HG03354 (cell line): ENCODE results near the gene HES2.
A peak's percentile ranks its signal among the peaks of the same experiment; 100 is the strongest.
"Not testable (repeated sequence)": the region's sequence is repeated elsewhere in the genome, so short reads cannot be mapped to it uniquely, and the experiment has no call there.

Source experiments
- ATAC-seq: cut with Tn5 transposase; IDR thresholded peaks from one replicate; pipeline ENCODE4 v1.9.1; 2021; ENCODE audit warnings: mild to moderate bottlenecking; ENCODE audit not compliant: unreplicated experiment, poor library complexity, severe bottlenecking

Gene HES2

GRCh38 chr1:6454856-6455751, 35.4 kb upstream of the HES2 start:
- no peak for ATAC-seq

- ATAC-seq: not testable (repeated sequence)
Measured at GRCh38 chr1:6453895-6454855, 34.5 kb upstream of the HES2 start.

GRCh38 chr1:6450943-6451373, 31.2 kb upstream of the HES2 start:
- no peak for ATAC-seq

GRCh38 chr1:6450486-6450885, 30.8 kb upstream of the HES2 start:
- not testable (repeated sequence) for ATAC-seq

- no peak for ATAC-seq
Measured at GRCh38 chr1:6450005-6450450, 30.3 kb upstream of the HES2 start.

GRCh38 chr1:6448749-6449631, 29.3 kb upstream of the HES2 start:
- ATAC-seq: no peak

- no peak for ATAC-seq
Measured at GRCh38 chr1:6447818-6448748, 28.4 kb upstream of the HES2 start.

- ATAC-seq: no peak
Measured at GRCh38 chr1:6447016-6447817, 27.5 kb upstream of the HES2 start.

- no peak for ATAC-seq
Measured at GRCh38 chr1:6446665-6447015, 26.9 kb upstream of the HES2 start.

GRCh38 chr1:6445929-6446328, 26.2 kb upstream of the HES2 start:
- not testable (repeated sequence) for ATAC-seq

- ATAC-seq: no peak
Measured at GRCh38 chr1:6445062-6445763, 25.5 kb upstream of the HES2 start.

- no peak for ATAC-seq
Measured at GRCh38 chr1:6444377-6444776, 24.7 kb upstream of the HES2 start.

GRCh38 chr1:6443339-6444115, 23.8 kb upstream of the HES2 start:
- no peak for ATAC-seq

- no peak for ATAC-seq
Measured at GRCh38 chr1:6441586-6441985, 21.9 kb upstream of the HES2 start.

- ATAC-seq: peak; percentile 48
Measured at GRCh38 chr1:6440198-6441126, 20.7 kb upstream of the HES2 start.
